Sigmoid colon (tissue), 7 donors: ENCODE results near the gene NCR2. TPM values are rescaled to one million over a fixed set of nuclear protein-coding genes. Genes with fewer than 3 reads are reported as not detected.

Source experiments
- DNase-seq: peaks from one replicate; pipeline ENCODE4 v3.0.0-alpha.2; 2019
- H3K27ac ChIP-seq, 4 donors: fragments of 200-600 bp; sonication (generic); one replicate each; pipeline ENCODE4 v1.5.1; 2016 to 2019; ENCODE audit warnings: mild to moderate bottlenecking in 1 of 4
- H3K27me3 ChIP-seq, 3 donors: fragments of 200-600 bp; sonication (generic); one replicate each; pipeline ENCODE4 v1.5.1; 2019; ENCODE audit warnings: mild to moderate bottlenecking in 1 of 3
- H3K36me3 ChIP-seq, 4 donors: fragments of 200-600 bp; sonication (generic); one replicate each; pipeline ENCODE4 v1.5.1; 2016 to 2019
- H3K4me1 ChIP-seq, 4 donors: fragments of 200-600 bp; sonication (generic); one replicate each; pipeline ENCODE4 v1.5.1; 2017 to 2019
- H3K4me3 ChIP-seq, 4 donors: fragments of 200-600 bp; sonication (generic); one replicate each; pipeline ENCODE4 v1.5.1; 2017 to 2019; ENCODE audit warnings: mild to moderate bottlenecking in 2 of 4, moderate library complexity in 1 of 4
- H3K9me3 ChIP-seq, 4 donors: fragments of 200-600 bp in 3 of 4; sonication (generic) in 3 of 4; one replicate each; pipeline versions ENCODE4 v1.5.1 to v1.6.1; 2013 to 2019
- EP300 ChIP-seq, 4 donors: sonication (generic); formaldehyde crosslinking; IDR thresholded peaks; one replicate each; pipeline ENCODE4 v1.6.1; 2017; ENCODE audit warnings: antibody characterized with exemption in 4 of 4
- POLR2A ChIP-seq, 2 donors: fragments of 450-650 bp; IDR thresholded peaks; one replicate each; pipeline ENCODE4 v1.6.1; 2016; ENCODE audit warnings: antibody characterized with exemption in 2 of 2, mild to moderate bottlenecking in 2 of 2, moderate library complexity in 2 of 2
- POLR2AphosphoS5 ChIP-seq, 4 donors: sonication (generic); formaldehyde crosslinking; IDR thresholded peaks; one replicate each; pipeline ENCODE4 v1.6.1; 2017; ENCODE audit warnings: antibody characterized with exemption in 4 of 4
- WGBS, 2 donors: extraction: QIAGEN DNeasy Blood & Tissue Kit; methylation state at CpG; one replicate each; pipeline ENCODE4 v1.1.7; 2013; 5-methylcytosine and 5-hydroxymethylcytosine counted together
- intact Hi-C: fragments of 100-400 bp; cut with DNase I; formaldehyde crosslinking; loops from one replicate; pipeline ENCODE4 v1.15.1; 2023
- polyA plus RNA-seq, 3 donors: library from polyadenylated mRNA; stranded (reverse); fragments of 200-250 nt; gene quantifications; one replicate each; pipeline ENCODE4 v1.2.3, GENCODE V29; 2013
- total RNA-seq, 4 donors: library from RNA; depleted of rRNA; stranded (reverse); fragments of >200 nt; gene quantifications; one replicate each; pipeline ENCODE4 v1.1.0, GENCODE V29; 2016
- TF ChIP-seq, protein P1 (sequence below), 4 experiments: fragments of 450-650 bp in 3 of 4; fragments of 200-600 bp in 1 of 4; IDR thresholded peaks; one replicate each; pipeline ENCODE4 v1.5.1; 2016 to 2019; ENCODE audit warnings: antibody characterized with exemption in 4 of 4, mild to moderate bottlenecking in 3 of 4, moderate library complexity in 2 of 4
- donor health status: healthy with polysubstance abuse.
- donor health status: Bipolar disorder and iron deficiency.
- donor health status: healthy.

NCR2 gene
- total and polyA plus RNA-seq, 7 donors: 0.20 TPM; not detected in 6

DNA sequence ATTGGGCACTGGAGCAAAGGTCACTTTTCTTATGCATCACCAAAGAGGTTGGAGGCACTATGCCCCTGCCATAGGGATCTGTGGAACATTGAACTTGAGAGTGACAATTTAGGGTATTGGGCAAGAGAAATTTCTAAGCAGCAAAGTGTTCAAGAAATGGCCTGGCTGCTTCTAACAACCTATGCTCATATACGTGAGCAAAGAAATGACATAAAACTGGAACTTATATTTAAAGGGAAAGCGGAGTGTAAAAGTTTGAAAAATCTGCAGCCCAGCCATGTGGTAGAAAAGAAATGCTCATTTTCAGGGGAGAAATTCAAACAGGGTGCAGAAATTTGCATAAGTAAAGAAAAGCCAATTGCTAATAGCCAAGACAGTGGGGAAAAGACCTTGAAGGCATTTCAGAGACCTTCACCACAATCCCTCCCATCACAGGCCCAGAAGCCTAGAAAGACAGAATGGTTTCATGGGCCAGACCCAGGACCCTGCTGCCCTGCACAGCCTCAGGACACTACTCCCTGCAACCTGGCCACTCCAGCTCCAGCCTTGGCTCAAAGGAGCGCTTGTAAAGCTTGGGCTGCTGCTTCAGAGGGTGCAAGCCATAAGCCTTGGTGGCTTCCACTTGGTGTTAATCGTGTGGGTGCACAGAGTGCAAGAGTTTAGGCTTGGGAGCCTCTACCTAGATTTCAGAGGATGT lies 24.4 kb downstream of the NCR2 start:
- 73 to 79% methylated on average over 4 of the region's 4 CpGs for WGBS, 2 donors
- DNase-seq: no peak
- Histone ChIP-seq H3K27ac (no peak overlapping the region), H3K4me3 (no peak overlapping the region), H3K36me3 (no peaks in the 10 kb centered on the region), H3K9me3 (peaks cover 0 to 14% (median 2%) of the 10 kb centered on the region in 4 donors), H3K4me1 (no peaks in the 10 kb centered on the region), H3K27me3 (peaks cover 0 to 17% (median 4%) of the 10 kb centered on the region in 3 donors)
- TF ChIP-seq EP300 (IDR thresholded peaks at IDR 0.05) (no peak), POLR2AphosphoS5 (IDR thresholded peaks at IDR 0.05) (no peak), POLR2A (IDR thresholded peaks at IDR 0.05) (no peak)
- TF ChIP-seq, protein P1, sequence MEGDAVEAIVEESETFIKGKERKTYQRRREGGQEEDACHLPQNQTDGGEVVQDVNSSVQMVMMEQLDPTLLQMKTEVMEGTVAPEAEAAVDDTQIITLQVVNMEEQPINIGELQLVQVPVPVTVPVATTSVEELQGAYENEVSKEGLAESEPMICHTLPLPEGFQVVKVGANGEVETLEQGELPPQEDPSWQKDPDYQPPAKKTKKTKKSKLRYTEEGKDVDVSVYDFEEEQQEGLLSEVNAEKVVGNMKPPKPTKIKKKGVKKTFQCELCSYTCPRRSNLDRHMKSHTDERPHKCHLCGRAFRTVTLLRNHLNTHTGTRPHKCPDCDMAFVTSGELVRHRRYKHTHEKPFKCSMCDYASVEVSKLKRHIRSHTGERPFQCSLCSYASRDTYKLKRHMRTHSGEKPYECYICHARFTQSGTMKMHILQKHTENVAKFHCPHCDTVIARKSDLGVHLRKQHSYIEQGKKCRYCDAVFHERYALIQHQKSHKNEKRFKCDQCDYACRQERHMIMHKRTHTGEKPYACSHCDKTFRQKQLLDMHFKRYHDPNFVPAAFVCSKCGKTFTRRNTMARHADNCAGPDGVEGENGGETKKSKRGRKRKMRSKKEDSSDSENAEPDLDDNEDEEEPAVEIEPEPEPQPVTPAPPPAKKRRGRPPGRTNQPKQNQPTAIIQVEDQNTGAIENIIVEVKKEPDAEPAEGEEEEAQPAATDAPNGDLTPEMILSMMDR (IDR thresholded peaks at IDR 0.05): no peak
- intact Hi-C loops: no loop called here

DNA sequence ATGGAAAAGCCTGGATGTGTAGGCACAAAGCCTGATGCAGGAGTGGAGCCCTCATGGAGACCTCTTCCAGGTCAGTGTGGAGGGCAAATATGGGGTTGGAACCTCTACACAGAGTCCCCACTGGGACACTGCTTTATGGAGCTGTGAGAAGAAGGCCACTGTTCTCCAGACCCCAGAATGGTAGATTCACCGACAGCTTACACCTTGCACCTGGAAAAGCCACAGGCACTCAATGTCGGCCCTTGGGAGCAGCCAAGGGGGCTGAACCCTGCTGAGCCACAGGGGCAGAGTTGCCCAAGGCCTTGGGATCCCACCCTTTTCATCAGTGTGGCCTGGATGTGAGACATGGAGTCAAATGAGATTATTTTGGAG lies 24.9 kb downstream of the NCR2 start:
- 81 to 84% methylated on average over 2 of the region's 2 CpGs for WGBS, 2 donors
- no peaks in the 10 kb centered on the region for H3K36me3 ChIP-seq
- H3K4me3 ChIP-seq: no peak overlapping the region
- intact Hi-C loops: no loop called here
- no peaks in the 10 kb centered on the region for H3K4me1 ChIP-seq
- H3K9me3 ChIP-seq: peaks cover 0 to 14% (median 2%) of the 10 kb centered on the region in 4 donors
- no peak for TF ChIP-seq POLR2A (IDR thresholded peaks at IDR 0.05)
- no peak for TF ChIP-seq POLR2AphosphoS5 (IDR thresholded peaks at IDR 0.05)
- no peak for TF ChIP-seq EP300 (IDR thresholded peaks at IDR 0.05)
- TF ChIP-seq, protein P1 (IDR thresholded peaks at IDR 0.05): no peak
- DNase-seq: peak; percentile 5
- peaks cover 0 to 17% (median 4%) of the 10 kb centered on the region in 3 donors for H3K27me3 ChIP-seq
- H3K27ac ChIP-seq: no peak overlapping the region

DNA sequence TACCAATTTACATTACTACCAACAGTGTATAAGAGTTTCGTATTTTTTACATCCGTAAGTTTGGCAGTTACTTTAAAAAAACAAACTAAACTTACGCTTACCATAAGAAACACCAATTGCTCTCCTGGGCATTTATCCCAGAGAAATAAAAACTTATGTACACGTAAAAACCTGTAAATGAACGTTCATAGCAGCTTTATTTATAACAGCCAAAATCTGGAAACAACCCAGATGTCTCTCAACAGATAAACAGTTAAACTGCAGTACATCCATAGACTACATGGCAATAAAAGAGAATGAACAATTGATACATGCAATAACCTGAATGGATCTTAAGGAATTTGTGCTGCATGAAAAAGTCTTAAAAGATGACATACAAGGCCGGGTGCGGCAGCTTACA lies 30.7 kb downstream of the NCR2 start:
- peaks cover 0 to 9% (median 5%) of the 10 kb centered on the region in 4 donors for H3K4me1 ChIP-seq
- no peak overlapping the region for H3K4me3 ChIP-seq
- whole genome bisulfite sequencing, 2 donors: 15 to 69% methylated on average over 7 of the region's 7 CpGs
- no peak overlapping the region for H3K27ac ChIP-seq
- H3K9me3 ChIP-seq: peaks cover 0 to 2% (median under 1%) of the 10 kb centered on the region in 4 donors
- peaks cover 0 to 27% (median 14%) of the 10 kb centered on the region in 3 donors for H3K27me3 ChIP-seq
- TF ChIP-seq, protein P1 (IDR thresholded peaks at IDR 0.05): no peak
- TF ChIP-seq POLR2A (IDR thresholded peaks at IDR 0.05) (no peak), POLR2AphosphoS5 (IDR thresholded peaks at IDR 0.05) (no peak), EP300 (IDR thresholded peaks at IDR 0.05) (no peak)
- intact Hi-C loops: no loop called here
- H3K36me3 ChIP-seq: no peaks in the 10 kb centered on the region
- no peak for DNase-seq

DNA sequence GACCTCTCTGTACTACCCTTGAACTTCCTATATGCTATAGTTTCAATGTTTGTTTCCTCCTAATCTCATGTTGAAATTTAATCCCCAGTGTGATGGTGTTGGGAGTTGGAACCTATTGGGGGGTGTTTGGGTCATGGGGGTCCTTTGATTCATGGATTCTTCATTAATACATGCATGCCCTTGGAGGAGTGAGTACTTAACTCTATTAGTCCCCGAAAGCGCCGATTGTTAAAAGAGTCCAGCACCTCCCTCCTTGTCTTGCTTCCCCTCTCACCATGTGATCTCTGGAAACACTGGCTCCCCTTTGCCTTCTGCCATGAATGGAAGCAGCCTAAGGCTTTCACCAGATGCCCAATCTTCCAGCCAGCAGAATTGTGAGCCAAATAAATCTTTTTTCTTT lies 31.7 kb downstream of the NCR2 start:
- Histone ChIP-seq H3K9me3 (no peaks in the 10 kb centered on the region), H3K4me1 (peaks cover 0 to 18% (median 14%) of the 10 kb centered on the region in 4 donors), H3K27me3 (peaks cover 0 to 27% (median 14%) of the 10 kb centered on the region in 3 donors), H3K36me3 (no peaks in the 10 kb centered on the region), H3K27ac (no peak overlapping the region), H3K4me3 (no peak overlapping the region)
- DNase-seq: no peak
- 82 to 90% methylated on average over 3 of the region's 3 CpGs for WGBS, 2 donors
- TF ChIP-seq, protein P1 (IDR thresholded peaks at IDR 0.05): no peak
- TF ChIP-seq POLR2A (IDR thresholded peaks at IDR 0.05): no peak
- no peak for TF ChIP-seq EP300 (IDR thresholded peaks at IDR 0.05)
- TF ChIP-seq POLR2AphosphoS5 (IDR thresholded peaks at IDR 0.05): no peak
- intact Hi-C loops: no loop called here
